GM19025 (cell line): ENCODE measurements around the gene SLC13A2.
"Not testable (repeated sequence)": the region's sequence is repeated elsewhere in the genome, so short reads cannot be mapped to it uniquely, and the experiment has no call there.

Experiments
- ATAC-seq: cut with Tn5 transposase; IDR thresholded peaks from one replicate; pipeline ENCODE4 v1.9.1; 2021; ENCODE audit warnings: mild to moderate bottlenecking, low read depth, moderate library complexity; ENCODE audit not compliant: unreplicated experiment

The SLC13A2 gene

GRCh38 chr17:28473542-28473941 lies at the start of gene SLC13A2:
Gene SLC13A2 (plus strand): TSS chr17:28473644. CDS start chr17:28473713, 69 bp downstream.
- ATAC-seq: no peak

GRCh38 chr17:28425206-28425605 lies 48.2 kb upstream of the SLC13A2 start:
- no peak for ATAC-seq

GRCh38 chr17:28426081-28426519 lies 47.3 kb upstream of the SLC13A2 start:
- ATAC-seq: no peak

DNA sequence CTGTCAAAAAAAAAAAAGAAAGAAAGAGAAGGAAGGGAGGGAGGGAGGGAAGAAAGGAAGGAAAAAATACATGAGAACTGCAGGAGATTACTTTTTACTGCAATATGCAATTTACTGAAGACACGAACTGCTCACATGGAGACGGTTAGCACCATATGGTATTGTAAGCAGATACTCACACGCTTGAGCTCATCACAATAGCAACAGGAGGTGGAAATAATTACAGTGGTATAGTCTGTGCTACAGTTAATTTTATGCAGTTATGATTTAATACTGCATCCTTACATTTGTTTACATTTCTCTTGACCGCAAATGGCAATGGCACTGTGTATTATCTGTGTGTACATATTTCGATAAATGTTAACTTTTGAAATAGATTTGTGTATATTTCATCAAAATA lies 46.1 kb upstream of the SLC13A2 start:
- ATAC-seq: no peak

DNA sequence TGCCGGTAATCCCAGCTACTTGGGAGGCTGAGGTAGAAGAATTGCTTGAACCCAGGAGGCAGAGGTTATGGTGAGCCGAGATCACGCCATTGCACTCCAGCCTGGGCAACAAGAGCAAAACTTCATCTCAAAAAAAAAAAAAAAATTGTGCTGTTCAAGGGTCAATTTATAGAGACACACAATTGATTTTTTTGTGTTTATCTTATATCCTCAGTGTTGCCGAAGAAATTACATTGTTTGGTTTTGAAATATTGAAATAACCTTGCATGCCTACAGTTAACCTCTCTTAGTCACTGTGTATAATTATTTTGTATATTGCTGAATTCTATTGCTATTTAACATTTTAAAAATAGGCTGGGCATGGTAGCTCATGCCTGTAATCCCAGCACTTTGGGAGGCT lies 45.5 kb upstream of the SLC13A2 start:
- not testable (repeated sequence) for ATAC-seq

- no peak for ATAC-seq
Measured at GRCh38 chr17:28433721-28434120, 39.7 kb upstream of the SLC13A2 start.

DNA sequence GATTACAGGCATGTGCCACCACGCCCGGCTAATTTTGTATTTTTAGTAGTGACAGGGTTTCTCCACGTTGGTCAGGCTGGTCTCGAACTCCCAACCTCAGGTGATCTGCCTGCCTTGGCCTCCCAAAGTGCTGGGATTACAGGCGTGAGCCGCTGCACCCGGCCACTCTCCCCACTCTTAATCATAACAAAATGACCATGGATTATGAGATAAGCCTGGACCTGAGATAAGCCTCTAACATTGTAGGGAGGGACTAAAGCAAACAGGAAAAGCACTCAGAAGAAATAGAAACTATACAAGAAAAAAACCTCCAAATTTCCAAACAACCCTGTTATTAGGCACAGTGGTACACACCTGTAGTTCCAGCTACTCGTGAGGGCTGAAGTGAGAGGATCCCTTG lies 39.1 kb upstream of the SLC13A2 start:
- not testable (repeated sequence) for ATAC-seq

DNA sequence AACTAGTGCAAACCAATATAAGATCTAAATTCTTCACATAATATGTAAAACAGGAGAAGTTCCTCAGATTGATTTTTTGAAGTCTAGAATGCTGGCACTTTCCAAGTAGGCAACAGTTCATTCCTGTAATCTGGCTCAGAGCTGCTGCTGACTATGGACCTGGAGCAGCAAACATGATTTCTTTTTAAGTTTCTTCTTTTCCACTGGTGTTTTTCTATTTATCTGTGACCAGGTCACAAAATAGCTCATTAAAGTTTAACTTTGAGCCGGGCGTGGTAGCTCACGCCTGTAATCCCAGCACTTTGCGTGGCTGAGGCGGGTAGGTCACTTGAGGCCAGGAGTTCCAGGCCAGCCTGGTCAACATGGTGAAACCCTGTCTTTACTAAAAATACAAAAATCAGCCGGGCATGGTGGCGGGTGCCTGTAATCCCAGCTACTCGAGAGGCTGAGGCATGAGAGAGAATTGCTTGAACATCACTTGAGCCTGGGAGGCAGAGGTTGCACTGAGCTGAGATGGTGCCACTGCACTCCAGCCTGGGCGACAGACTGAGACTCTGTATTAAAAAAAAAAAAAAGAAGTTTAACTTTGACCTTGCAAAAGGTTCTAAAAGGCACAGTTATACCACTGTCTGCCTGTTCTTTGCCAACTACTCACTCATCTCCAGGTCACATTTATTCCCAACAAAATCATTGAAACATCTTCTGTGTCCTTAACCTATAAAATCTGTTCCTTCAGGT lies 29.4 kb upstream of the SLC13A2 start:
- no peak for ATAC-seq

DNA sequence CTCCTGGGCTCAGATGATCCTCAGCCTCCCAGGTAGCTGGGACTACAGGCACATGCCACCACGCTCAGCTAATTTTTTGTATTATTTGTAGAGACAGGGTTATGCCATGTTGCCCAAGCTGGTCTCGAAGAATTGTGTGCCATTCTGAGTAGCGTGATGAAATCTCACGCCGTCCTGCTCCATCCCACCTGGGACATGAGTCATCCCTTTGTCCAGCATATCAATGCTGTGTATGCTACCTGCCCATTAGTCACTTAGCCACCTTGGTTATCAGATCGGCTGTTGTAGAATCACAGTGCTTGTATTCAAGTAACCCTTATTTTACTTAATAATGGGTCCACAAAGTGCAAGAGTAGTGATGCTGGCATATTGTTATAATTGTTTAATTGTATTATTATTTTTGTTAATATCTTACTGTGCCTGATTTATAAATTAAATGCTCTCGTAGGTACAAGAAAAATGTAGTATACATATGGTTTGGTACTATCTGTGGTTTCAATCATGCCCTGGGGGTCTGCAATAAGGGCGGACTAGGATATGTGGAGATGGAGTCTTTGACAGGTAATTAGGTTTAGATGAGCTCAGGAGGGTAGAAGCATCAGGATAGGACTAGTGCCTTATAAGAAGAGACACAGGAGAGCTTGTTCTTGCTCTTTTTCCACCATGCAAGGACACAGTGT lies 26.6 kb upstream of the SLC13A2 start:
- no peak for ATAC-seq

DNA sequence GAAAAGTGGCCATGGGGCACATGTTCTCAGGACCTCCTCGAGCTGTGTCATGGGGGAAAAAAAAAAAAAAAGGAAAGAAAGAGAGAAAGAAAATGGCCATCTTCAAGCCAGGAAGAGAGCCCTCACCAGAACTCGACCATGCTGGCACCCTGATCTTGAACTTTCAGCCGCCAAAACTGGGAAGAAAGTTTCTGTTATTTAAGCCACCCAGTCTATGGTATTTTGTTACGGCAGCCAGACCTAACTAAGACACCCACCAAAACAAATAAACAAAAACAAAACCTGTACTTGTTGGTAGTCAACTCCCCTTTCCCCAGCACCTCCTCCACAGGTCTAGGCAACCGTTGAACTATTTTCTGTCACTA lies 26.1 kb upstream of the SLC13A2 start:
- ATAC-seq: no peak

DNA sequence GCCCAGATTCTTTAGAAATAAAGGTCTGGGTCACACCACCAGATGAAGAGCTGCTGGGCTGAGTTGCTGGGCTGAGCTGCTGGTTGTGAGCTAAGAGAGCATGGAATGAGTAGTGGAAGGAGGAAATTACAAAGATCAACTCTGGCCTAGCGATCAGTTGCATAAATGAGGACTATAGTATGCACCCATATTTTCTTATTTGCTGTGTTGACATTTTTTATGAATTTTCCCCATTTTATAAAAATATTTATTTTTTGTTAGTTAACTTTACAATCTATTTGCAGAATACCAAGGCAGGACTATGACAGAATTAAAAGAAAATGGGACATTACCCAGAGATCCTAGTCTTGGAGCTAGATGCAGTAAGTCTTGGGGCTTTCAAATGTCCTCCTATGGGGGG lies 23.6 kb upstream of the SLC13A2 start:
- no peak for ATAC-seq

GRCh38 chr17:28457890-28458289 lies 15.6 kb upstream of the SLC13A2 start:
- ATAC-seq: no peak

- ATAC-seq: not testable (repeated sequence)
Measured at GRCh38 chr17:28458881-28459280, 14.6 kb upstream of the SLC13A2 start.

DNA sequence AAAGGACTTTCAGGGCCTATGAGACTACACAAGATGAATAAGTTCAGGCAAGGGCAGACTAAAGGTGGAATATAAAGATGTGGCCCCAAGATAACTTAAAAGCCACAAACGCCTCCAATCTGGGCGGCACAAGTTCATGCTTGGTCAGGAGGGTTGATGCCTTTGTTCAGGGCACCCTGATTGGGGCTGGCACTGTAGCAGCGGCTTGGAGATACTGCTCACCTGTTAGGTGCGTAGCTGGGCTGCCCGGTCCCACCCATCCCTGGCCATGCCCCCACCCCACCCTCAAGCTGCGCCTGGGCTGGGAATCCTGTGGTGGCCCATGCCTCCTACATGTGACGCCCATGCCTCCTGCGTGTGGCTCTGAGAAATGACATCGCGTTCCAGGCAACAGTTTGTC lies 12.5 kb upstream of the SLC13A2 start:
- no peak for ATAC-seq

DNA sequence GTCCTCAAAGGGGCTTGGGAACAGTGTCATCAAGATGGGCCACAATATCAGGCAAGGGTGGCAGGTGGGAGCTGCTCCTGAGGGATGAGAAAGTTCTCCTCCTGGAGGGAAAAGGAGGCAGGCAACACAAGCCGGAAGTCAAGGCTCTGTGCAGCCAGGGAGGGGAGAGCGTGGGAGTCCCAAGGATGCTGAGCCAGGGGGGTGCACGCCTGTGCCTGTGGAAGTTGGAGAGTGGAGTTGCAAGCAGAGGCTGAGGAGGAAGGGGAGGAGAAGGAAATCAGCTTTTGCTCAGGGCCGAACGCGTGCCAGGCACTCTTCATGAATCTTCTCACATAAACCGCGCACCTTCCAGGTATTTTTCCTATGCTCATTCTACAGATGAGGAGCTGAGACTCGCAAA lies 7.4 kb upstream of the SLC13A2 start:
- no peak for ATAC-seq

DNA sequence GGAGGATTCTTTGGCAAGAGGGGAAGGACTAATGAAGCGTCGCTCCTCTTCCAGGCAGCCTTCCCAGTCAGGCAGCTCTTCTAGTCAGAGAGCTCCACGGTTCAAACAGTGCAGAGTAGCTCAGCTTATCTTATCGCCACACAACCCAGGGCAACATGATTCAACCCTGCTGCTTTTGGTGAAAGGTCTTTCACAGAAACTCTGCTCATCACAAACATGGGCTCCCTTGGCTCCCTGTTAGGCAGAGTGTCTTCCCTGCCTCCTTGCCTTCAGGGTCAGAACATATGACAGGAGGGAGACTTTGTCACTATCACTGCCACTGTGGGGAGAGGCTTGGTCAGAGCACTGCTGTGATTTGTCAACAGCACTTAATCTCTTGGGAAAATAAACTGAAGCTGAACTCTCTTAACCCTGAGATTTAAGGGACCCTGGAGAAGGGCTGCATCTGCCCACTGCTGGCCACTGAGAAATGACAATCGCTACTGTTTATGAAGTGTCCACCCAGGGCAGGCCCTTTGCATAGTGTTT lies 6.9 kb upstream of the SLC13A2 start:
- ATAC-seq: no peak

- ATAC-seq: no peak
Measured at GRCh38 chr17:28467456-28468025, 5.9 kb upstream of the SLC13A2 start.

DNA sequence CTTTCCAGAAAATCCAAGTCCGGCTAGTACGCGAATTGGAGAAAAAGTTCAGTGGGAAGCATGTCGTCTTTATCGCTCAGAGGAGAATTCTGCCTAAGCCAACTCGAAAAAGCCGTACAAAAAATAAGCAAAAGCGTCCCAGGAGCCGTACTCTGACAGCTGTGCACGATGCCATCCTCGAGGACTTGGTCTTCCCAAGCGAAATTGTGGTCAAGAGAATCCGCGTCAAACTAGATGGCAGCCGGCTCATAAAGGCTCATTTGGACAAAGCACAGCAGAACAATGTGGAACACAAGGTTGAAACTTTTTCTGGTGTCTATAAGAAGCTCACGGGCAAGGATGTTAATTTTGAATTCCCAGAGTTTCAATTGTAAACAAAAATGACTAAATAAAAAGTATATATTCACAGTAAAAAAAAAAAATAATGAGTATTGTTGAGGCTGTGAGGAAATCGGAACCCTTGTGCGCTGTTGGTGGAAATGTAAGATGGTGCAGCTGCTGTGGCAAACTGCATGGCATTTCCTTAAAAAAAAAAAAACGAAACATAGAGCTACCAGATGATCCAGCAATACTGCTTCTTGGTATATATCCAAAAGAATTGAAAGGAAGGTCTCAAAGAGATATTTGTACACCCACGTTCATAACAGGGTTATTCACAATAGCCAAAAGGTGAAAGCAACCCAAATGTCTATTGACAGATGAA lies 5.3 kb upstream of the SLC13A2 start:
- ATAC-seq: not testable (repeated sequence)

- peak; percentile 57 for ATAC-seq
Measured at GRCh38 chr17:28468781-28469180, 4.7 kb upstream of the SLC13A2 start.

DNA sequence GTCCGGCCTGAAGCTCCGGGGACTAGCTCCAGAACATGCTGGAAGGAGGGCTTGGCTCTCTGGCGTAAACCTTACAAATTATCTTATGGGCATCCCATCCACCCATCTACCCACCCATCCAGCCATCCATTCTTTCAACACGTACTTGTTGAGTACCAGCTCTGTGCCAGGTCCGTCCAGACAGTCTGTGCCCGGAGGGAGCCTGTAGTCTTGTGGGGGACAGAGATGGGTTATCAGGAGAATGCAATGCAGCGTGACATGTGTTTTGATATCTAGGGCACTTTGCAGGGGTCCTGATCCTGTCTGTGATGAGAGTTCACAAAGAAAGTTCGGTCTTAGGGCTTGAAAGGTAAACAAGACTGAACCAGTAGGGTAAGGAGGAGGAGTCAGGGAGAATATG lies 4.1 kb upstream of the SLC13A2 start:
- ATAC-seq: no peak
